Stimulated activated CD4-positive, alpha-beta T cell treated with anti-CD3 and anti-CD28 coated beads, Interleukin-15, amount 100 ng/mL, for 48 hours (primary cell): Measurements from ENCODE around the gene PRKAG1.

Experiments used
- DNase-seq, 2 donors: peaks; one replicate each; pipeline ENCODE4 v3.0.0-alpha.2; 2020; ENCODE audit warnings: low read depth in 2 of 2

The PRKAG1 gene

GRCh38 chr12:48966177-48966895 lies 52.2 kb downstream of the PRKAG1 start:
- no peak for DNase-seq

DNA sequence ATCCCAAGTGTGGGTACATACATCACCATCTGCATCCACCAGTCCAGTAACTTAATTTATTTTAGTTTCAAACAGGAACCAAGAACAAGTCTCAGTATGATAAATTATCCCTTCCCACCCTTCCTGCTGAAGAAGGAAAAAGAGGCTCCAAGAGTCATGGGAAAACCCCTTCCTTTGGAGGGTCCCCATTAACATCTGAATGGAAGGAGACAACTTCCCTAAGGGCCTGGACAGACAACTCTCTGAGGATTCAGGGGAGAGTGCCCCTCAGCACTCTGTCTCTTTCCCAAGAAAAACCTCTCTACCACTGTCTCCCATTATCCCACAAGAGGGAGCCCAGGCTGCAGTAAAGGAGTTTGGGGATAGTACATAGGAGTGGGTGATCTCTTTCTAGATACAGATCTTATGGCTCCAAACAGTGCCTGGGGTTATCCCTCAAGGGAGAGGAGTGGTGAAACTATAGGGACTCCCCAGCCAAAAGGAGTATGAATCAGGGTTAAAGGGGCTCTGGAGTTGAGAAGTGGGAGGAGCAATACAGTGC lies 53.2 kb downstream of the PRKAG1 start:
- DNase-seq: no peak

DNA sequence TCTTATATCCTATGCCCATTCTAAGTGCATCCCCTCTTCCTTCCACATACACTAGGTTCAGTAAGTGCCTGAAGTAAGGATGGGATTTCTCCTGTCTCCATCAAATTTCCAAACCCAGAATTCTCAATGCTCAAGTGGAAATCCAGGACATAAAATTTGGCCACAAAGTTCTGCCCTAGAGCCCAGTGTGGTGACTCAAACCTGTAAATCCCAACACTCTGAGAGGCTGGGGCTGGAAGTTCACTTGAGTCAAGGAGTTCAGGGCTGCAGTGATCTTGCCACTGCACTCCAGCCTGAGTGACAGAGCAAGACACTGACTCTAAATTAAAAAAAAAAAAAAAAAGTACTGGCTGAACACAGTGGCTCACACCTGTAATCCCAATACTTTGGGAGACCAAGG lies 56.8 kb downstream of the PRKAG1 start:
- DNase-seq: no peak

DNA sequence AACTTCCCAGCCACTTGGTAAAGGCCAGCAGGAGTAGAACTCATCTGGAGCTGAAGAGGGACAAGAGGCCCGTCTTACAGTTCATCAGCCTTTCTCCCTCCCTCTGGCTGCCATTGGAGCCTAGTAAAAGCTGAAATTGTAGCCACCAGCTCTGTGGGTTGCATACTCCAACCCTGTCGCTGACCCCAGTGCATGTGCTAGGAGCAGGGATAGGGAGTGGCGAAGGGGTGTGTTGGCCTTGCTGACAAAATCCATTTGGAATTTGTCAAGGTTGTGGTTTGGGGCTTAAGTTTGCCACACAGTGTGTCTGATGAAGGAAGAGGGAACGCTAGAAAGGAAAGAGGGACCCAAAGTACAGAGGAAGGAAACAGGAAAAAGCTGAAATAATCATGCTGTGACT lies 57.2 kb downstream of the PRKAG1 start:
- DNase-seq: no peak

GRCh38 chr12:48960834-48961233 lies 57.7 kb downstream of the PRKAG1 start:
- no peak for DNase-seq

DNA sequence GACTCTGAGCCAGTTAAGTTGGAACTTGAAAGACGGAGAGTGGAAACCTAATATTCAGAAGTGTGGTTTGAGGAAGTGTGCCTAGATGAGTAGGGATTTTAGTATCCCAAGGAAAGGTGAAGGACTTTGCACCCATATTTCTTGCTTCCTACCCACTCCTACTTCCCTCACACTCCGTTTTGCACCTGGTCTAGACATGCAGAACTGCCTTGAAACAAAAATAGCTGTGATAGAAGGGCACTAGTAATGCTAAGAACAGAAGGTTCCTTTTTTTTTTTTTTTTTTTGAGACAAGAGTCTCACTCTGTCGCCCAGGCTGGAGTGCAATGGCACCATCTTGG lies 60.6 kb downstream of the PRKAG1 start:
- DNase-seq: no peak

DNA sequence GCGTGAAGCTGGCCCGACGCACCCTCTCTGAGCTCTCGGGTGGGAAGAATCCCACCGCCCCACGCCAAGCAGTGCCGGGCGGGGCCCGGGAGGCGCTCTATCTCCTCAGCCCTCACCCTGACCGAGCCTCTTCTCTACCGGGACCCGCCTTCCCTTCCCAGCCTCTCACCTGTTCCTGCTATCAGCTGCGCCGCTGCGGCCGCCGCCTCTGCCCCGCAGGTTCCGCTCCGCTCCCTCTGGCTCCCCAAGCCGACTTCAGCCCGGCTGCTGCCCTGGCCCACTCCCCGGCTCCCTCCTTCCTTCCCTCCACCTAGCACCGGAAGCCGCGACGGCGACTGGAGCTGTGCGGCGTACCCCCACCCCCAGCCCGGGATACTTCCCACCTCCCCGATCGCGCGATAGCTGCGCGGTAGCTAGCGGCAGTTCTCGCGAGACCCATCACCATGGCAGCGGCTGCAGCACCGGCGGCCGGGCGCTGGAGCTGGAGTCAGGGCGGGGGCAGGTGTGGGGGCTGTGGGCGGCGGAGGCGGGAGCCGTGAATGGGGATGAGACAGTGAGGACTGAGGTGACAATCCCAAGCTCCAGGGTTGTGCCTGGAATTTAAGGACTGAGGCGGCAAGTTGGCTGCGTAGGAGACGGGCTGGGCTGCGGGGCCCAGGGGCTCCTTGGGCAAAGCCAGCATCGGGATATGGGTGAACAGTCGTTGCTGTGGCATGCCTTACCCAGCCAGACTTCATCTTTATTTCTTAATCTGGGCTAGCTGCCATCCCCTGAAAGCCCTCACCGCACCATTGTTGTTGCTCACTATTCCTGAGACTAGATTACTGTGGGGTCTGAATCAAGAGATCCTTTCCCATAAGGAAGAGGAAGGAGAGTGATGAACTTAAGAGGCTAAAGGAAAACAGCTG lies 61.2 kb downstream of the PRKAG1 start, which contains the start of gene ARF3:
Gene ARF3 (minus strand): TSS at position 347 of the 908 bp plus-strand sequence. CDS start 16,392 bp downstream, outside the sequence.
- DNase-seq: peak; percentile 85 to 93

GRCh38 chr12:48956279-48957140 lies 62.1 kb downstream of the PRKAG1 start:
- DNase-seq: no peak

DNA sequence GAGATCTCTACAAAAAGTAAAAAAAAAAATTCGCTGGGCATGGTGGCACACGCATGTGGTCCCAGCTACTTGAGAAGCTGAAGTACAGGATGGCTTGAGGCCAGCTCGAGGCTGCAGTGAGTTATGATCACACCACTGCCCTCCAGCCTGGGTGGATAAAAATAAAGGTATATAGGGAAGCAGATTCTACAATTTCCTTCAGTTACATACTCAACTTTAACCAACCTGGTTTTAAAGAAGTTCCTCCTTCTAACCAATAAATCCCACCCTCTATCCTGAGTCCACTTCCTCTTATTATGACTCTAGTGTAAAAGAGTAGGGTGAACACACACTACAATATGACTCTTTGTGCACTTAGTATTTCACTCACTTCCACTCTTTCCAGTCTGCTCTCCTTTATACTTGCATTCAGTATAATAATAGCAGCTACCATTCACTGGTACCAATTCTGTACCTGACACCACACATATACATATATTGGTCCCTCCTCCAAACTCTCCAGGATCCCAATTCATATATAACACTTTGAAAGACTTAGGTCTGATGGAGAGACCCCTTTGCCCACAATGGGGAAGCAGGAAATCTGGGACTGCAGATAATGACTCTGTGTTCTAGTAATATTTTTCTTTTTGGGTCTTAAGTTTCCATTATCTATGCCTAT lies 63.6 kb downstream of the PRKAG1 start:
- DNase-seq: no peak

DNA sequence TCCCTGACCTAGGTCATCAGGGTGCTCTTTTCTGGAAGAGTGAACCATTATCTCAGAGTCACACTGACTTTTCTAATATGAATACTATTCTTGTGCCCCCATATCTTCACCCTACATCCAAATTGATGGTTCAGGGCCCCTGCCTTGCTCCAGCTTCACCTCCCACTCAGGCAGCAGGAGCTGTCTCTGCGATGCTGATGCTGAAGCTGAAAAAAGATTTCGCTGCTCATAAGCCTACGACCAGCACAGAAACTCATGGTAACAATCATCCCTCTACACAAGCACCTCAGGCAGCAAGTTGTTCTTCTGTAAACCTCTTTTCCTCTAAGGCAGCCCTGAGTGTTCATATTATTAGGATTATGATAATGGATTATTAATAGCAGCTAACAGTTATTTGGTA lies 64.5 kb downstream of the PRKAG1 start:
- DNase-seq: no peak

GRCh38 chr12:48952691-48953090 lies 65.9 kb downstream of the PRKAG1 start:
- DNase-seq: no peak
